ENCODE data around the gene RAB3C.
"Not testable (repeated sequence)": the region's sequence is repeated elsewhere in the genome, so short reads cannot be mapped to it uniquely, and the experiment has no call there.

The RAB3C gene

DNA sequence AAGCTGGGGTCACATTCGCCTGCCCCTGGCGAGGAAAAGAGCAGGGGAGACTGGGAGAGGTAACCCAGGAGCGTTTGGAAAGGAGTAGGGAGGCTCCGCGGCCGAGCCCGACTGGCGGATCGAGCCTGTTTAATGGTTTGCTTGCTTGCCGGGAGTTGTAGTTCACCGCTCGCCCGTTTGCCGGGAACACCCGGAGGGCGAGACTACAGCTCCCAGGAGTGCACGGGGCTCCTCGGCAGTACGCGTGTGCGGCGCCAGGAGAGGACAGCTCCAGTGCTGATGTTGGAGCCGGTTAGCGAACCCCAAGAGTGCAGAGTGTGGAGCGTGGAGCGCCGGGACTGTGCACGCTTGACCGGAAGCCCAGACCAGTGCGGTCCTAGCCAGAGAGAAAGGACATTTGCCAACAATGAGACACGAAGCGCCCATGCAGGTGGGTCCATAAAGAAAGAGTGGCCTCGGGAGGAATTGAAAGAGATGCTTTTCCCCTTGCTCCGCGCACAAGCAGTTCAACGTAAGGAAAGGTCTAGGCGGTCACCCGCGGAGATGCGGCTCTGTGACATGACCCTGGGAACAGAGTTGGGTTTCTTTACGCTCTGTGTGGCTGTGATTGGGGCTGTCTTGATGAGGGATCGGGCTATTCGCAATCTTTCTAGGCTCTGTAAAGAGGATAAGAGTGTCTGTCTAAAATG is at the start of gene RAB3C:
TSS of gene RAB3C (plus strand) at position 273 of the 689 bp plus-strand sequence. CDS start at position 407, 134 bp downstream.
- TF ChIP-seq, protein P1, sequence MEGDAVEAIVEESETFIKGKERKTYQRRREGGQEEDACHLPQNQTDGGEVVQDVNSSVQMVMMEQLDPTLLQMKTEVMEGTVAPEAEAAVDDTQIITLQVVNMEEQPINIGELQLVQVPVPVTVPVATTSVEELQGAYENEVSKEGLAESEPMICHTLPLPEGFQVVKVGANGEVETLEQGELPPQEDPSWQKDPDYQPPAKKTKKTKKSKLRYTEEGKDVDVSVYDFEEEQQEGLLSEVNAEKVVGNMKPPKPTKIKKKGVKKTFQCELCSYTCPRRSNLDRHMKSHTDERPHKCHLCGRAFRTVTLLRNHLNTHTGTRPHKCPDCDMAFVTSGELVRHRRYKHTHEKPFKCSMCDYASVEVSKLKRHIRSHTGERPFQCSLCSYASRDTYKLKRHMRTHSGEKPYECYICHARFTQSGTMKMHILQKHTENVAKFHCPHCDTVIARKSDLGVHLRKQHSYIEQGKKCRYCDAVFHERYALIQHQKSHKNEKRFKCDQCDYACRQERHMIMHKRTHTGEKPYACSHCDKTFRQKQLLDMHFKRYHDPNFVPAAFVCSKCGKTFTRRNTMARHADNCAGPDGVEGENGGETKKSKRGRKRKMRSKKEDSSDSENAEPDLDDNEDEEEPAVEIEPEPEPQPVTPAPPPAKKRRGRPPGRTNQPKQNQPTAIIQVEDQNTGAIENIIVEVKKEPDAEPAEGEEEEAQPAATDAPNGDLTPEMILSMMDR (IDR thresholded peaks at IDR 0.05; ENCODE audit: low read depth, low read length) = no peak
- DNase-seq (ENCODE audit: extremely low read depth, low read depth) = peak; percentile 66

GRCh38 chr5:58541935-58542334 is 40.9 kb upstream of the RAB3C start:
- not testable (repeated sequence) for DNase-seq (ENCODE audit: extremely low read depth, low read depth)

GRCh38 chr5:58542709-58543108 is 40.2 kb upstream of the RAB3C start:
- TF ChIP-seq, protein P1 (IDR thresholded peaks at IDR 0.05; ENCODE audit: low read depth, low read length) = no peak
- DNase-seq (ENCODE audit: extremely low read depth, low read depth) = no peak

DNA sequence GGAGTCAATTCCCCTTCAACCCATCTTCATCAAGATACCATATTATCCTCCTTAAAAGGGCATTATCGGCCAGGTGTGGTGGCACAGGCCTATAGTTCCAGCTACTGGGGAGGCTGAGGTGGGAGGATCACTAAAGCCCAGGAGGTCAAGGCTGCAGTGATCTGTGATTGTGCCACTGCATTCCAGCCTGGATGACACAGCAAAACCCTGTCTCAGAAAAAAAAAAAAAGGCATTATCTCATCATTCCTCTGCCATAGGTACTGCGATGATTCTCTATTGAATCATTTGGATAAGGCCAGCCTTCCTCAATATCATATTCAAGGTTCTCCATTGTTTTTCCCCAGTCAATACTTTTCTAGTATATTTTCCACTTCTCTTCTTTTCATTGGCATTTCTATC is 39.2 kb upstream of the RAB3C start:
- TF ChIP-seq, protein P1 (IDR thresholded peaks at IDR 0.05; ENCODE audit: low read depth, low read length) = no peak
- no peak for DNase-seq (ENCODE audit: extremely low read depth, low read depth)

GRCh38 chr5:58544195-58544594 is 38.7 kb upstream of the RAB3C start:
- TF ChIP-seq, protein P1 (IDR thresholded peaks at IDR 0.05; ENCODE audit: low read depth, low read length) = no peak
- no peak for DNase-seq (ENCODE audit: extremely low read depth, low read depth)

GRCh38 chr5:58544926-58545325 is 37.9 kb upstream of the RAB3C start:
- TF ChIP-seq, protein P1 (IDR thresholded peaks at IDR 0.05; ENCODE audit: low read depth, low read length) = no peak

DNA sequence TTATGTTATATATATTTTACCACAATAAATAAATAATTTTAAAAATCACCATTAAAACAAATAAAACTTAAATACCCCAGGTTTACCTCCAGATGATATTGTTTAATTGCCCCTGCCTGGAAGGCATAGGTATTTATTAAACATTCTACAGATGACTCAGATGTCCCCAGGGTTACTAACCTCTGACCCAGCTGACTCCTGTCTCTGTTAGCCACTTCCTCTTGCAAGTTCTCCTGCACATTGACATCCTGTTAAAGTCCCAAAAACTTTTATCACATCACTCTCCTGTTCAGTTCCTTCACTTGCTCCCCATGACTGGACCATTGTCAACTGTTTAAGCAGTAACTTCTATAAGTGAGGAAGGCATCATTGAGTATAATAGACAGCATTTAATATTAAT is 37.0 kb upstream of the RAB3C start:
- no peak for DNase-seq (ENCODE audit: extremely low read depth, low read depth)
- TF ChIP-seq, protein P1 (IDR thresholded peaks at IDR 0.05; ENCODE audit: low read depth, low read length) = no peak

More at GRCh38 chr5:58544926-58545325, 37.9 kb upstream of the RAB3C start:
- no peak for DNase-seq (ENCODE audit: extremely low read depth, low read depth)

DNA sequence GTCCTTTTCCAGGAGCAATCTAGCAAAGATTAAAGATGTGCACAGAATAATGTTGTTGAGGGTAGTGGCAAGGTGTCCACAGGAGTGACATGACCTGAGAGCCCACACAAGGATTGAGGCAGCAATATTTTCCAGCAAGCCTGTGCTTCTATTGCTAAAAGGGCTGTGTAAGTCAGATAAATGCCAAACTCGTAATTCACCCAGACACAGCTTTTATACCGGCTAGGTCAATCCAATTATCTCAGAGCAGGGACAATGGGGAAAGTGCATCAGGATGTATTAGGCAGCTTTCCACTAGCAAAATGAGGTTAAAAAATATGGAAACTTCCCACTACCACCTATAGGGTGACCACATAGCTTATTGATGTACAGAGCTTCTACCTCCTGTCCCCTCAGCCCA is 34.8 kb upstream of the RAB3C start:
- no peak for DNase-seq (ENCODE audit: extremely low read depth, low read depth)
- TF ChIP-seq, protein P1 (IDR thresholded peaks at IDR 0.05; ENCODE audit: low read depth, low read length) = no peak

Measured in AG09319 (cell line).